22Rv1 (cell line): Measurements from ENCODE around the gene LRRC7.

Experiments used
- ZFX ChIP-seq: fragments of 450-650 bp; IDR thresholded peaks from 2 replicates; pipeline ENCODE4 v1.6.1; 2017; ENCODE audit warnings: antibody characterized with exemption, borderline replicate concordance
- TF ChIP-seq, protein P1 (sequence below): fragments of 450-650 bp; IDR thresholded peaks from 2 replicates; pipeline ENCODE4 v1.5.1; 2017; ENCODE audit warnings: mild to moderate bottlenecking

DNA sequence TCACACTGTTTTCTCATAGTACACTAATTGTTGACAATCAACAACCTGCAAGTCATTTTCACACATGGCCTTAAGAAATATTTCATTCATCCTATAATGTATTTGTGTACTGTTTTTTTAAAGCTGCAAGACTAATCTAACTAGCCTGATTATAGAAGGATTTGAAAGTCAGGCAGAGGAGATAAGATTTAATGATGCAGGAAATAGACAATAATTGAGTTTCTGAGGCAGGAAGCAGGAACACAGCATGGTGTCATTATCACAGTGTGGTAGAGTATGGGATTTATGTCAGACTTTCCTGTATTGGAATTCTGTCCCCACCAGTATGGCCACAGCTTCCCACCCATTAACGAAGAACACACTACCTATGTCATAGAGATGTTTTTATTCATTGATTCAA is 138.8 kb downstream of the LRRC7 start:
- TF ChIP-seq, protein P1, sequence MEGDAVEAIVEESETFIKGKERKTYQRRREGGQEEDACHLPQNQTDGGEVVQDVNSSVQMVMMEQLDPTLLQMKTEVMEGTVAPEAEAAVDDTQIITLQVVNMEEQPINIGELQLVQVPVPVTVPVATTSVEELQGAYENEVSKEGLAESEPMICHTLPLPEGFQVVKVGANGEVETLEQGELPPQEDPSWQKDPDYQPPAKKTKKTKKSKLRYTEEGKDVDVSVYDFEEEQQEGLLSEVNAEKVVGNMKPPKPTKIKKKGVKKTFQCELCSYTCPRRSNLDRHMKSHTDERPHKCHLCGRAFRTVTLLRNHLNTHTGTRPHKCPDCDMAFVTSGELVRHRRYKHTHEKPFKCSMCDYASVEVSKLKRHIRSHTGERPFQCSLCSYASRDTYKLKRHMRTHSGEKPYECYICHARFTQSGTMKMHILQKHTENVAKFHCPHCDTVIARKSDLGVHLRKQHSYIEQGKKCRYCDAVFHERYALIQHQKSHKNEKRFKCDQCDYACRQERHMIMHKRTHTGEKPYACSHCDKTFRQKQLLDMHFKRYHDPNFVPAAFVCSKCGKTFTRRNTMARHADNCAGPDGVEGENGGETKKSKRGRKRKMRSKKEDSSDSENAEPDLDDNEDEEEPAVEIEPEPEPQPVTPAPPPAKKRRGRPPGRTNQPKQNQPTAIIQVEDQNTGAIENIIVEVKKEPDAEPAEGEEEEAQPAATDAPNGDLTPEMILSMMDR = no peak
- TF ChIP-seq ZFX = no peak
